Activated CD8-positive, alpha-beta memory T cell treated with anti-CD3 and anti-CD28 coated beads, Interleukin-2, amount 50 U/mL, for 1 hour (primary cell): ENCODE measurements around the gene GNAS.
"Not testable (repeated sequence)": the region's sequence is repeated elsewhere in the genome, so short reads cannot be mapped to it uniquely, and the experiment has no call there.

Experiments
- DNase-seq: peaks from one replicate; pipeline ENCODE4 v3.0.0-alpha.2; 2020; ENCODE audit errors: extremely low read depth

Gene GNAS

GRCh38 chr20:58852543-58853271, at the start of gene GNAS:
GNAS (plus strand) TSS chr20:58852716.
- DNase-seq: no peak

GRCh38 chr20:58803533-58803932, 49.0 kb upstream of the GNAS start:
- DNase-seq: no peak

GRCh38 chr20:58807801-58808200, 44.7 kb upstream of the GNAS start:
- DNase-seq: no peak

GRCh38 chr20:58808271-58809046, 44.1 kb upstream of the GNAS start:
- DNase-seq: no peak

- DNase-seq: no peak
Measured at GRCh38 chr20:58810116-58810878, 42.2 kb upstream of the GNAS start.

GRCh38 chr20:58810879-58811250, 41.7 kb upstream of the GNAS start:
- no peak for DNase-seq

- no peak for DNase-seq
Measured at GRCh38 chr20:58811334-58811733, 41.2 kb upstream of the GNAS start.

- DNase-seq: no peak
Measured at GRCh38 chr20:58813369-58813768, 39.1 kb upstream of the GNAS start.

- DNase-seq: no peak
Measured at GRCh38 chr20:58815448-58815847, 37.1 kb upstream of the GNAS start.

- DNase-seq: no peak
Measured at GRCh38 chr20:58816051-58816450, 36.5 kb upstream of the GNAS start.

GRCh38 chr20:58816957-58817651, 35.4 kb upstream of the GNAS start:
- DNase-seq: no peak

- DNase-seq: no peak
Measured at GRCh38 chr20:58817748-58818147, 34.8 kb upstream of the GNAS start.

- DNase-seq: no peak
Measured at GRCh38 chr20:58818586-58819285, 33.8 kb upstream of the GNAS start.

GRCh38 chr20:58819921-58820320, 32.6 kb upstream of the GNAS start:
- no peak for DNase-seq

GRCh38 chr20:58820515-58820914, 32.0 kb upstream of the GNAS start:
- DNase-seq: not testable (repeated sequence)

- no peak for DNase-seq
Measured at GRCh38 chr20:58822149-58822548, 30.4 kb upstream of the GNAS start.

- no peak for DNase-seq
Measured at GRCh38 chr20:58822748-58823730, 29.5 kb upstream of the GNAS start.

GRCh38 chr20:58824843-58825242, 27.7 kb upstream of the GNAS start:
- DNase-seq: no peak

GRCh38 chr20:58825450-58825849, 27.1 kb upstream of the GNAS start:
- no peak for DNase-seq

- no peak for DNase-seq
Measured at GRCh38 chr20:58826271-58826670, 26.2 kb upstream of the GNAS start.
